Measurements from ENCODE around the gene HES1. TPM values are rescaled to one million over a fixed set of nuclear protein-coding genes. Genes with fewer than 3 reads are reported as not detected.

Gene HES1
- total and polyA plus RNA-seq, 8 donors: 15.7 to 68.5 (median 36.3) TPM

DNA sequence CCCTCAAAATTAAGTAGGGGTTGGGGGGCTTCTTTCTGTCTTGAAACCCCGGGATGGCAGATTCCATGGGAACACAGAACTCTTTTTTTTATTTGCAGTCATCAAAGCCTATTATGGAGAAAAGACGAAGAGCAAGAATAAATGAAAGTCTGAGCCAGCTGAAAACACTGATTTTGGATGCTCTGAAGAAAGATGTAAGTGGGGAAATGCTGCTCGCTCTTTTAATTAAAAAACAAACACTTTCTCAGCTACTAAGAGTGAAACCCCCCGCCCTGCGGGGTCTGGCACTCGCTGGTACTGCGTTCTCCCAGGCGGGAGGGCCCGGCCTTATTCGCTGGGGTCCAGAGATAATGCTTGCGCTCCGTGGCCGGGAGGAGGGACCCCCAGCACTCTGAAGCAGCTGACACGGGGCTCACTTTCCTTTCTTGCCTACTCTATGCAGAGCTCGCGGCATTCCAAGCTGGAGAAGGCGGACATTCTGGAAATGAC lies 615 bp downstream of the HES1 start:
- 0% methylated on average over 17 of the region's 17 CpGs for WGBS, 2 donors
- peak overlapping the region; percentile 47 to 84 (median 65) for H3K4me3 ChIP-seq
- H3K9me3 ChIP-seq: no peaks in the 10 kb centered on the region
- H3K27me3 ChIP-seq: no peaks in the 10 kb centered on the region
- no peak for FAIRE-seq
- H3K27ac ChIP-seq: peak overlapping the region; percentile 74 to 98 (median 88)
- H3K4me1 ChIP-seq: peaks cover 8 to 23% (median 23%) of the 10 kb centered on the region in 3 donors
- ATAC-seq: no peak
- peak in 1 of 6 donors; percentile 39 for DNase-seq
- intact Hi-C loops (cut with DNase I): loop anchor here in 2 of 3 donors (5.0 to 10.0 kb wide), 5 partner anchors 62 to 354 kb away; no protein-coding TSS in a partner anchor
- no peaks in the 10 kb centered on the region for H3K36me3 ChIP-seq
- no peak for TF ChIP-seq CTCF (IDR thresholded peaks at IDR 0.05)

DNA sequence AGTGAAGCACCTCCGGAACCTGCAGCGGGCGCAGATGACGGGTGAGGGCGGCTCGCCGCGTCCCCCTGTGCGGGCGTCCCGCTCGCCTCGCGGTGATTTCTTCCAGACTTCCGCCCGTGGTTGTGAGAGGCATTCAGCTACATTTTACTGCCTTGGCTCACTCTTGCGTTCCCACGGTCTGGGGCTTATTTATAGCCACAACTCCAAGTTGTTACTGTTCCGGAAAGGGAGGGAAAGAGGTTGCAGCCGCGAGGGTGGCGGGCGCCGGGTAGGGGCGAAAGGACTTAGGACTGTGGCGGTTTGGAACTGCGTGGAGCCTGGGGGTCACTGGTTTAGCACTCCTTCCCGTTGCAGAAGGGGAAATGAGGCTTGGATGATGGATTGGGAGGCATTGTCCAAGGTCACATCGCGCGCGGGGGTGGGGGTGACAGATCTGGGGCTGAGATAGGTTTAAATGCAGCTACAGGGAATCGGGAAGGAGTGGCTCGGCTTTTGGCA lies 1.1 kb downstream of the HES1 start:
- TF ChIP-seq CTCF (IDR thresholded peaks at IDR 0.05): no peak
- DNase-seq (peak in 3 of 6 donors; percentile 64 to 83 (median 76)), ATAC-seq (peak in 1 of 4 donors; percentile 0), FAIRE-seq (no peak)
- intact Hi-C loops (cut with DNase I): loop anchor here in 2 of 3 donors (5.0 to 10.0 kb wide), 5 partner anchors 62 to 355 kb away; no protein-coding TSS in a partner anchor
- peaks cover 8 to 22% (median 19%) of the 10 kb centered on the region in 3 donors for H3K4me1 ChIP-seq
- no peaks in the 10 kb centered on the region for H3K36me3 ChIP-seq
- peak overlapping the region; percentile 74 to 98 (median 88) for H3K27ac ChIP-seq
- H3K9me3 ChIP-seq: no peaks in the 10 kb centered on the region
- WGBS, 2 donors: 0 to 1% methylated on average over 34 of the region's 34 CpGs
- H3K4me3 ChIP-seq: peak overlapping the region; percentile 47 to 84 (median 65)
- H3K27me3 ChIP-seq: no peaks in the 10 kb centered on the region

GRCh38 chr3:194137506-194138474 lies 1.8 kb downstream of the HES1 start:
- peak in 1 of 4 donors; percentile 20 for TF ChIP-seq CTCF (IDR thresholded peaks at IDR 0.05)
- no peaks in the 10 kb centered on the region for H3K36me3 ChIP-seq
- H3K9me3 ChIP-seq: no peaks in the 10 kb centered on the region
- DNase-seq (peak; percentile 83 to 92 (median 83)), FAIRE-seq (no peak), ATAC-seq (peak; percentile 0 to 6 (median 3))
- intact Hi-C loops (cut with DNase I): loop anchor here in 2 of 3 donors (5.0 to 10.0 kb wide), 5 partner anchors 63 to 355 kb away; no protein-coding TSS in a partner anchor
- H3K4me3 ChIP-seq: peak overlapping the region; percentile 47 to 84 (median 65)
- no peaks in the 10 kb centered on the region for H3K27me3 ChIP-seq
- H3K27ac ChIP-seq: peak overlapping the region; percentile 74 to 98 (median 88)
- 3 to 5% methylated on average over 50 to 69 of the region's 69 CpGs for WGBS, 2 donors
- peaks cover 11 to 29% (median 26%) of the 10 kb centered on the region in 3 donors for H3K4me1 ChIP-seq

GRCh38 chr3:194138732-194139070 lies 2.8 kb downstream of the HES1 start:
- Histone ChIP-seq H3K36me3 (no peaks in the 10 kb centered on the region), H3K27me3 (no peaks in the 10 kb centered on the region), H3K4me3 (peak overlapping the region in 2 of 4 donors; percentile 72 to 84), H3K9me3 (no peaks in the 10 kb centered on the region), H3K27ac (peak overlapping the region; percentile 17 to 98 (median 92)), H3K4me1 (peaks cover 10 to 32% (median 25%) of the 10 kb centered on the region in 3 donors)
- TF ChIP-seq CTCF (IDR thresholded peaks at IDR 0.05): no peak
- ATAC-seq (no peak), DNase-seq (no peak), FAIRE-seq (no peak)
- WGBS, 2 donors: 47 to 51% methylated on average over 4 of the region's 4 CpGs
- intact Hi-C loops (cut with DNase I): loop anchor here in 2 of 3 donors (5.0 to 10.0 kb wide), 5 partner anchors 64 to 356 kb away; no protein-coding TSS in a partner anchor

All from pancreas (tissue), 10 donors.